ENCODE results near the gene LAMA5. TPM values are rescaled to one million over a fixed set of nuclear protein-coding genes. Genes with fewer than 3 reads are reported as not detected.
A peak's percentile ranks its signal among the peaks of the same experiment; 100 is the strongest.

The LAMA5 gene
- total RNA-seq, 2 donors from 2014 or later: 170 to 272 TPM

GRCh38 chr20:62367633-62368391, 700 bp upstream of the LAMA5 start:
- H3K9me3 ChIP-seq: no peaks in the 10 kb centered on the region
- peak overlapping the region; percentile 91 to 92 for H3K27ac ChIP-seq
- peak overlapping the region; percentile 88 to 89 for H3K4me3 ChIP-seq
- no peak for DNase-seq (ENCODE audit: low spot score)
- intact Hi-C loops (cut with DNase I): no loop called here
- no peaks in the 10 kb centered on the region for H3K36me3 ChIP-seq
- 13% methylated on average over 37 of the region's 37 CpGs for WGBS
- no peak for TF ChIP-seq POLR2AphosphoS5 (IDR thresholded peaks at IDR 0.05)
- TF ChIP-seq POLR2A (IDR thresholded peaks at IDR 0.05): no peak
- TF ChIP-seq CTCF (IDR thresholded peaks at IDR 0.05): no peak
- no peaks in the 10 kb centered on the region for H3K27me3 ChIP-seq (replicated peaks; ENCODE audit: insufficient read depth)
- peaks cover 41% of the 10 kb centered on the region for H3K4me1 ChIP-seq (replicated peaks)

- no peaks in the 10 kb centered on the region for H3K9me3 ChIP-seq
- H3K36me3 ChIP-seq: no peaks in the 10 kb centered on the region
- no peak for TF ChIP-seq CTCF (IDR thresholded peaks at IDR 0.05)
- TF ChIP-seq POLR2A (IDR thresholded peaks at IDR 0.05): peak; percentile 7
- peak; percentile 40 for TF ChIP-seq POLR2AphosphoS5 (IDR thresholded peaks at IDR 0.05)
- H3K27ac ChIP-seq: peak overlapping the region; percentile 91 to 92
- intact Hi-C loops (cut with DNase I): no loop called here
- peak overlapping the region; percentile 88 to 89 for H3K4me3 ChIP-seq
- under 1% methylated on average over 49 of the region's 72 CpGs for WGBS
- peak; percentile 73 for DNase-seq (ENCODE audit: low spot score)
- peaks cover 41% of the 10 kb centered on the region for H3K4me1 ChIP-seq (replicated peaks)
- H3K27me3 ChIP-seq (replicated peaks; ENCODE audit: insufficient read depth): no peaks in the 10 kb centered on the region
Observed at GRCh38 chr20:62366370-62367135, 559 bp downstream of the LAMA5 start.

GRCh38 chr20:62365814-62366369, 1.2 kb downstream of the LAMA5 start:
- peak overlapping the region; percentile 91 to 92 for H3K27ac ChIP-seq
- 6% methylated on average over 5 of the region's 10 CpGs for WGBS
- no peaks in the 10 kb centered on the region for H3K9me3 ChIP-seq
- intact Hi-C loops (cut with DNase I): no loop called here
- no peaks in the 10 kb centered on the region for H3K36me3 ChIP-seq
- H3K4me1 ChIP-seq (replicated peaks): peaks cover 42% of the 10 kb centered on the region
- TF ChIP-seq POLR2A (IDR thresholded peaks at IDR 0.05): no peak
- peak; percentile 62 for TF ChIP-seq POLR2AphosphoS5 (IDR thresholded peaks at IDR 0.05)
- peak overlapping the region; percentile 88 to 89 for H3K4me3 ChIP-seq
- H3K27me3 ChIP-seq (replicated peaks; ENCODE audit: insufficient read depth): no peaks in the 10 kb centered on the region
- DNase-seq (ENCODE audit: low spot score): peak; percentile 67

GRCh38 chr20:62364911-62365736, 2.0 kb downstream of the LAMA5 start:
- 33% methylated on average over 27 of the region's 27 CpGs for WGBS
- Histone ChIP-seq H3K36me3 (no peaks in the 10 kb centered on the region), H3K27me3 (replicated peaks; ENCODE audit: insufficient read depth) (no peaks in the 10 kb centered on the region), H3K4me3 (peak overlapping the region; percentile 88 to 89), H3K9me3 (no peaks in the 10 kb centered on the region), H3K4me1 (replicated peaks) (peaks cover 45% of the 10 kb centered on the region), H3K27ac (peak overlapping the region; percentile 91 to 92)
- TF ChIP-seq CTCF (IDR thresholded peaks at IDR 0.05): no peak
- no peak for TF ChIP-seq POLR2AphosphoS5 (IDR thresholded peaks at IDR 0.05)
- no peak for TF ChIP-seq POLR2A (IDR thresholded peaks at IDR 0.05)
- intact Hi-C loops (cut with DNase I): no loop called here
- no peak for DNase-seq (ENCODE audit: low spot score)

Measured in prostate gland (tissue), 2 donors.